PC-9 (cell line): ENCODE measurements around the gene THEMIS. TPM values are rescaled to one million over a fixed set of nuclear protein-coding genes. Genes with fewer than 3 reads are reported as not detected.
"Not testable (repeated sequence)": the region's sequence is repeated elsewhere in the genome, so short reads cannot be mapped to it uniquely, and the experiment has no call there.

Experiments used
- BruUV-seq: library from RNA; stranded (reverse); fragments of 400-500 nt; replicated peaks from 2 replicates; lab custom pipeline; 2021; lab: Mats Ljungman, UMichigan
- CTCF ChIA-PET: fragments of 300-600 bp; sonication (Branson Sonifier 250); formaldehyde crosslinking; loops from one replicate; lab custom pipeline; 2022; ENCODE audit warnings: antibody characterized with exemption; lab: Charles Lee
- POLR2A ChIA-PET: fragments of 300-600 bp; sonication (Branson Sonifier 250); formaldehyde crosslinking; loops from one replicate; lab custom pipeline; 2022; ENCODE audit warnings: antibody characterized with exemption; ENCODE audit not compliant: unreplicated experiment; lab: Charles Lee
- DNase-seq, 2 experiments: peaks; one replicate each; pipeline versions ENCODE4 v3.0.0 to v3.0.0-alpha.2; 2015 to 2022; ENCODE audit warnings: mixed read lengths in 1 of 2
- H2AFZ ChIP-seq: fragments of 200-600 bp; sonication (generic); 2 replicates; pipeline ENCODE4 v1.8.1; 2017; ENCODE audit warnings: antibody characterized with exemption
- H3F3A ChIP-seq: fragments of 200-600 bp; sonication (generic); 2 replicates; pipeline ENCODE4 v1.8.1; 2017; ENCODE audit warnings: antibody characterized with exemption, mild to moderate bottlenecking, low read depth; ENCODE audit not compliant: insufficient read depth
- H3K27ac ChIP-seq: fragments of 200-600 bp; sonication (generic); 2 replicates; pipeline ENCODE4 v1.6.1; 2016; ENCODE audit warnings: mixed run types
- H3K27me3 ChIP-seq: fragments of 200-600 bp; sonication (generic); 2 replicates; pipeline ENCODE4 v1.6.1; 2016; ENCODE audit warnings: low read depth, mixed run types; ENCODE audit not compliant: insufficient read depth
- H3K36me3 ChIP-seq: fragments of 200-600 bp; sonication (generic); 2 replicates; pipeline ENCODE4 v1.6.1; 2016; ENCODE audit warnings: low read depth, mixed run types
- H3K4me1 ChIP-seq: fragments of 200-600 bp; sonication (generic); replicated peaks from 2 replicates; pipeline ENCODE4 v1.6.1; 2016; ENCODE audit warnings: mixed run types; ENCODE audit not compliant: insufficient read depth
- H3K4me2 ChIP-seq: fragments of 200-600 bp; sonication (generic); 2 replicates; pipeline ENCODE4 v1.6.1; 2017; ENCODE audit warnings: mixed run types
- H3K4me3 ChIP-seq: fragments of 200-600 bp; sonication (generic); 2 replicates; pipeline ENCODE4 v1.6.1; 2016; ENCODE audit warnings: mixed run types
- H3K79me2 ChIP-seq: fragments of 200-600 bp; sonication (generic); 2 replicates; pipeline ENCODE4 v1.6.1; 2017; ENCODE audit warnings: low read depth, mixed run types
- H3K9me2 ChIP-seq: fragments of 200-600 bp; sonication (generic); 2 replicates; pipeline ENCODE4 v1.8.1; 2017; ENCODE audit warnings: mild to moderate bottlenecking; ENCODE audit not compliant: insufficient read depth
- H3K9me3 ChIP-seq: fragments of 200-600 bp; sonication (generic); 2 replicates; pipeline ENCODE4 v1.8.1; 2016; ENCODE audit warnings: low read depth; ENCODE audit not compliant: insufficient read depth
- H4K20me1 ChIP-seq: fragments of 200-600 bp; sonication (generic); 2 replicates; pipeline ENCODE4 v1.8.1; 2017; ENCODE audit not compliant: insufficient read depth
- EZH2 ChIP-seq: fragments of 200-600 bp; sonication (generic); IDR thresholded peaks from 2 replicates; pipeline ENCODE4 v1.8.0; 2017; ENCODE audit warnings: antibody characterized with exemption, low read depth
- intact Hi-C: fragments of 100-400 bp; cut with micrococcal nuclease; formaldehyde crosslinking; loops from one replicate; pipeline ENCODE4 v1.10.0; 2022; ENCODE audit not compliant: unreplicated experiment
- total RNA-seq: library from RNA; stranded (reverse); gene quantifications from 2 replicates; pipeline ENCODE4 v1.2.3, GENCODE V29; 2021
- TF ChIP-seq, protein P1 (sequence below): fragments of 200-600 bp; sonication (generic); conservative IDR thresholded peaks from 2 replicates; pipeline ENCODE4 v1.6.1; 2017; ENCODE audit warnings: mixed run types, antibody characterized with exemption, mild to moderate bottlenecking, moderate library complexity

THEMIS gene
- total RNA-seq, 1 experiment from 2014 or later: not detected

DNA sequence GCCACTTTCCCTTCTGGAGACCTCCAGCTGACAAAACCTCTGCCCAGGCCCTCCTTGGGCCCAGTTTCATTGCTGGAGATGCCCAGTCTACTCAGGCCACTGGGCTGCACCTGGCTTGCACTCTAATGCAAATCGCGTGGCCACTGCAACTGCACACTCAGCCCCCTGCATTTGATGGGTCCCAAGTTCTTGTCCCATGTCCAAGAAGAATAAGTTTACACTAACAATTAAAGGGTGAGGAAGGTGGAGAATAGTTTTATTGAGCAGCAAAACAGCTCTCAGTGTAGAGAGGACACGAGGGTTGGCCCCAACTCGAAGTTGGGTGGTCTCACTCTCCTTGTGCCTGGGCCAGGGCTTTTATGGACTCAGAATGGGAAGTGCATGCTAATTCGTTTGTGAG, 31.9 kb upstream of the THEMIS start:
- Histone ChIP-seq H3F3A (no peaks in the 10 kb centered on the region), H3K9me2 (no peaks in the 10 kb centered on the region), H3K79me2 (no peaks in the 10 kb centered on the region), H4K20me1 (no peaks in the 10 kb centered on the region), H3K4me1 (no peaks in the 10 kb centered on the region), H3K36me3 (no peaks in the 10 kb centered on the region), H2AFZ (no peak overlapping the region), H3K9me3 (peaks cover 7% of the 10 kb centered on the region; the same call in 1 of the 2 replicates), H3K27ac (no peak overlapping the region), H3K4me3 (no peak overlapping the region), H3K4me2 (no peak overlapping the region), H3K27me3 (no peaks in the 10 kb centered on the region)
- ChIA-PET CTCF (no interaction called here), POLR2A (no interaction called here)
- DNase-seq: peak in 1 of 2 experiments; percentile 0
- no TSS peak for BruUV-seq
- TF ChIP-seq, protein P1, sequence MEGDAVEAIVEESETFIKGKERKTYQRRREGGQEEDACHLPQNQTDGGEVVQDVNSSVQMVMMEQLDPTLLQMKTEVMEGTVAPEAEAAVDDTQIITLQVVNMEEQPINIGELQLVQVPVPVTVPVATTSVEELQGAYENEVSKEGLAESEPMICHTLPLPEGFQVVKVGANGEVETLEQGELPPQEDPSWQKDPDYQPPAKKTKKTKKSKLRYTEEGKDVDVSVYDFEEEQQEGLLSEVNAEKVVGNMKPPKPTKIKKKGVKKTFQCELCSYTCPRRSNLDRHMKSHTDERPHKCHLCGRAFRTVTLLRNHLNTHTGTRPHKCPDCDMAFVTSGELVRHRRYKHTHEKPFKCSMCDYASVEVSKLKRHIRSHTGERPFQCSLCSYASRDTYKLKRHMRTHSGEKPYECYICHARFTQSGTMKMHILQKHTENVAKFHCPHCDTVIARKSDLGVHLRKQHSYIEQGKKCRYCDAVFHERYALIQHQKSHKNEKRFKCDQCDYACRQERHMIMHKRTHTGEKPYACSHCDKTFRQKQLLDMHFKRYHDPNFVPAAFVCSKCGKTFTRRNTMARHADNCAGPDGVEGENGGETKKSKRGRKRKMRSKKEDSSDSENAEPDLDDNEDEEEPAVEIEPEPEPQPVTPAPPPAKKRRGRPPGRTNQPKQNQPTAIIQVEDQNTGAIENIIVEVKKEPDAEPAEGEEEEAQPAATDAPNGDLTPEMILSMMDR: no peak
- TF ChIP-seq EZH2: no peak
- intact Hi-C loops: no loop called here

DNA sequence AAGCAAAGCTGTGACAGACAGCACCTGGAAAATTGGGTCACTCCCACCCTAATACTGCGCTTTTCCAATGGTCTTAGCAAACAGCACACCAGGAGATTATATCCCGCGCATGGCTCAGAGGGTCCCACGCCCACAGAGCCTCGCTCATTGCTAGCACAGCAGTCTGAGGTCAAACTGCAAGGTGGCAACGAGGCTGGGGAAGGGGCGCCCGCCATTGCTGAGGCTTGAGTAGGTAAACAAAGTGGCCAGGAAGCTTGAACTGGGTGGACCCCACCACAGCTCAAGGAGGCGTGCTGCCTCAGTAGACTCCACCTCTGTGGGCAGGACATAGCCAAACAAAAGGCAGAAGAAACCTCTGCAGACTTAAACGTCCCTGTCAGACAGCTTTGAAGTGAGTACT, 25.6 kb upstream of the THEMIS start:
- H3K4me3 ChIP-seq, POLR2A ChIA-PET, BruUV-seq, H2AFZ ChIP-seq, H4K20me1 ChIP-seq, H3K79me2 ChIP-seq, H3K27me3 ChIP-seq, H3K9me3 ChIP-seq, H3F3A ChIP-seq, H3K4me1 ChIP-seq, H3K9me2 ChIP-seq, H3K36me3 ChIP-seq, CTCF ChIA-PET, H3K27ac ChIP-seq, DNase-seq, H3K4me2 ChIP-seq, intact Hi-C loops: not testable (repeated sequence)

DNA sequence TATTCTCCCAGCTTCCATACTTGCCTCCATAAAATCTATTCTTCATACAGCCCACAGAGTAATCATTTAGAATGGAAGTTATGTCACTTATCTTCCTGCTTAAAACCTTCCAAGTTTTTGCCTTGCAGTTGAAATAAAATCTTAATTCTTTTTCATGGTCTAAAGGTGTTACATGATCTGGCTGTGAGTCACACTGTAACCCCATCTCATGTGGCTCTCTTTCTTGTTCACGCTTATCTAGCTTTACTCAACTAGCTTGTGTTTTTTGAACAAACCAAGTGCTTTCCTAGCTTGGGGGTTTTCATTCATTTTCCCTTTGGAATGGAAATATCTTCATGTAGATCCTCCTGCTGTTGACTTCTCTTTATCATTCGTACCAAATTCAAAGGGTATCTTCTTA, 23.6 kb upstream of the THEMIS start:
- CTCF ChIA-PET: no interaction called here
- no peaks in the 10 kb centered on the region for H4K20me1 ChIP-seq
- no peak overlapping the region for H3K27ac ChIP-seq
- H3K79me2 ChIP-seq: no peaks in the 10 kb centered on the region
- no peaks in the 10 kb centered on the region for H3K9me2 ChIP-seq
- no peak for DNase-seq
- 0 out of 2 replicates have a peak, but pooled peaks cover 7% of the 10 kb centered on the region for H3K4me1 ChIP-seq
- no peaks in the 10 kb centered on the region; the same call in 1 of the 2 replicates for H3K9me3 ChIP-seq
- no peak for TF ChIP-seq EZH2
- TF ChIP-seq, protein P1: no peak
- H3K4me3 ChIP-seq: no peak overlapping the region
- no peaks in the 10 kb centered on the region for H3K27me3 ChIP-seq
- H3K36me3 ChIP-seq: no peaks in the 10 kb centered on the region
- no peaks in the 10 kb centered on the region for H3F3A ChIP-seq
- H3K4me2 ChIP-seq: no peak overlapping the region
- no TSS peak for BruUV-seq
- POLR2A ChIA-PET: no interaction called here
- H2AFZ ChIP-seq: no peak overlapping the region
- intact Hi-C loops: no loop called here

DNA sequence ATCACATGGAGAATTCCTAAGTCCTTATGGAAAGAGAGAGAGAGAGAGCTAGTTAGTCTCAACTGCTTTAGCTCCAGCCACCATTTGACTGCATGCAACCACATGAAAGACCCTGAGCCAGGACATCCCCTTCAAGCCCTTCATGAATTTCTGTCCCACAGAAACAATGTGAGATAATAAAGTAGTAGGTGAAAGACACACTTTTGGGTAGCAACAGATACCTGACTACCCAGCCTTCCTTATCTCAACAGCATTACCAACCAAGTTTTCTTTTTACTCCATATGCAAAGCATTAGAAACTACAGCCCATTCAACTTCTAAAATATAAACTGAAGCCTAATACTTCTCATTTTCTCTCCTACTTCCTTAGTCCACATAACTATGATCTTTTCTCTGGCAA, 23.2 kb upstream of the THEMIS start:
- Histone ChIP-seq H3K4me1 (0 out of 2 replicates have a peak, but pooled peaks cover 7% of the 10 kb centered on the region), H3K9me2 (no peaks in the 10 kb centered on the region), H3K4me2 (no peak overlapping the region), H2AFZ (no peak overlapping the region), H3F3A (no peaks in the 10 kb centered on the region), H3K9me3 (no peaks in the 10 kb centered on the region; the same call in 1 of the 2 replicates), H3K79me2 (no peaks in the 10 kb centered on the region), H3K27ac (no peak overlapping the region), H4K20me1 (no peaks in the 10 kb centered on the region), H3K36me3 (no peaks in the 10 kb centered on the region), H3K27me3 (no peaks in the 10 kb centered on the region), H3K4me3 (no peak overlapping the region)
- TF ChIP-seq, protein P1: no peak
- TF ChIP-seq EZH2: no peak
- no peak for DNase-seq
- POLR2A ChIA-PET: no interaction called here
- CTCF ChIA-PET: no interaction called here
- no TSS peak for BruUV-seq
- intact Hi-C loops: no loop called here
